ENCODE measurements around the gene ZNF516. TPM values are rescaled to one million over a fixed set of nuclear protein-coding genes. Genes with fewer than 3 reads are reported as not detected.

The ZNF516 gene
- total RNA-seq, 1 experiment from 2014 or later = 22.6 TPM

DNA sequence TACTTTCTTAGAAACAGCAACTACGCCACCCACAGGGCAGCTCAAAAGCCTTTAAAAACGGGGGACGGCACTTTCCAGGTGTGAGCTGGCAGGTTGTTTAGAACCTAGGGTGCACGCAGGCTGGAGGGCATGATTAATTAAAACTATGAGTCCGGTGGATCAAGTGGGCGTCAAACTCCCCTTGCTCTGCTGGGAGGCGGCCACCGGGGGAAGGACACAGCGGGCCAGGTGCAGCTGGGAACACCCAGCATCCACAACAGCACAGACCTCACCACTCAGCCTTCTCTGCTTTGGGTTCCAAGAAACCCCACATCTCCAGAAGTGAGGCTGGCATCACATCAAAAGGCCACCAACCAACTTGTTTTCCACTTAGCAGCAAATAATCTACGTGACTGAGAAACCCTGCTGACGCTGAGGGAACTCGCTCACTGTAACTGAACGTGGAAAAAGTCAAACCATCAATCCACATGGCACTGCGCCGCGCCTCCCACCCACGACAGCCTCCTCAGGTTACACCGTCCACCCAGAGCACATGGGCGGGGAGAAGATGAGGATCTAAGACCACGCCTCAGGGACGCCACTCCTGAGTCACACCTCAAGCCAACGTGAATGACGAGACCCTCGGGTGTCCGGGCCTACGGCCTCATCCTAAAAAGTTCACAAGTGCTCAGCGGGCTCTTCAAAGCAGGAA lies 118.2 kb downstream of the ZNF516 start:
- no peaks in the 10 kb centered on the region for H3K27me3 ChIP-seq (ENCODE audit: insufficient read depth, low read length)
- H3K9me3 ChIP-seq (ENCODE audit: control insufficient read depth, low read depth, low read length) = no peaks in the 10 kb centered on the region
- no peak overlapping the region for H3K4me2 ChIP-seq (ENCODE audit: insufficient read depth, insufficient read length, low read length)
- WGBS (ENCODE audit: extremely low coverage, insufficient read length, low lambda C conversion rate) = no CpG with 5 or more reads among the region's 27 CpGs
- Mint-ChIP-seq H3K27me3 (ENCODE audit: low read depth) (no peaks in the 10 kb centered on the region), H3K9me3 (no peaks in the 10 kb centered on the region), H3K4me3 (no peak overlapping the region), H3K27ac (no peak overlapping the region; a peak in 1 of 7 replicates), H3K4me1 (peaks cover 27 to 31% of the 10 kb centered on the region in 2 experiments), H3K36me3 (ENCODE audit: insufficient read depth in 1 of 3, low read depth in 3 of 3) (peaks cover 11 to 16% (median 14%) of the 10 kb centered on the region in 3 experiments; a peak in 6 of 7 replicates)
- H2AFZ ChIP-seq (ENCODE audit: low read length) = no peak overlapping the region
- no peak overlapping the region for H2BK120ac ChIP-seq (ENCODE audit: low read depth, low read length, poor library complexity, severe bottlenecking)
- H3T11ph ChIP-seq (ENCODE audit: low read length) = no peak overlapping the region
- no peak overlapping the region; the same call in 1 of the 2 replicates for H3K14ac ChIP-seq (ENCODE audit: insufficient read depth, low read length)
- H3K23ac ChIP-seq (ENCODE audit: insufficient read length, low read depth, low read length) = no peak overlapping the region
- H3K4me1 ChIP-seq (ENCODE audit: insufficient read depth, low read length) = no peaks in the 10 kb centered on the region; the same call in 1 of the 2 replicates
- DNase-seq = no peak
- H2BK12ac ChIP-seq (ENCODE audit: insufficient read length, low read depth, low read length) = no peak overlapping the region
- no peaks in the 10 kb centered on the region for H3K23me2 ChIP-seq (ENCODE audit: insufficient read length, low read depth, low read length, poor library complexity, severe bottlenecking)
- no peak overlapping the region for H2BK20ac ChIP-seq (ENCODE audit: low read depth, low read length, poor library complexity, severe bottlenecking)
- TF ChIP-seq, protein P1, sequence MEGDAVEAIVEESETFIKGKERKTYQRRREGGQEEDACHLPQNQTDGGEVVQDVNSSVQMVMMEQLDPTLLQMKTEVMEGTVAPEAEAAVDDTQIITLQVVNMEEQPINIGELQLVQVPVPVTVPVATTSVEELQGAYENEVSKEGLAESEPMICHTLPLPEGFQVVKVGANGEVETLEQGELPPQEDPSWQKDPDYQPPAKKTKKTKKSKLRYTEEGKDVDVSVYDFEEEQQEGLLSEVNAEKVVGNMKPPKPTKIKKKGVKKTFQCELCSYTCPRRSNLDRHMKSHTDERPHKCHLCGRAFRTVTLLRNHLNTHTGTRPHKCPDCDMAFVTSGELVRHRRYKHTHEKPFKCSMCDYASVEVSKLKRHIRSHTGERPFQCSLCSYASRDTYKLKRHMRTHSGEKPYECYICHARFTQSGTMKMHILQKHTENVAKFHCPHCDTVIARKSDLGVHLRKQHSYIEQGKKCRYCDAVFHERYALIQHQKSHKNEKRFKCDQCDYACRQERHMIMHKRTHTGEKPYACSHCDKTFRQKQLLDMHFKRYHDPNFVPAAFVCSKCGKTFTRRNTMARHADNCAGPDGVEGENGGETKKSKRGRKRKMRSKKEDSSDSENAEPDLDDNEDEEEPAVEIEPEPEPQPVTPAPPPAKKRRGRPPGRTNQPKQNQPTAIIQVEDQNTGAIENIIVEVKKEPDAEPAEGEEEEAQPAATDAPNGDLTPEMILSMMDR (conservative IDR thresholded peaks at IDR 0.05) = no peak; the same call in 2 of the 3 replicates
- H3K27ac ChIP-seq (ENCODE audit: insufficient read length, low read depth, low read length) = no peak overlapping the region
- no peak overlapping the region for H3K56ac ChIP-seq (ENCODE audit: insufficient read length, low read depth, low read length)
- no peak overlapping the region for H3K9ac ChIP-seq (ENCODE audit: extremely low read depth, insufficient read length, low read length)
- no peak overlapping the region for H2BK15ac ChIP-seq (ENCODE audit: low read depth, low read length)
- no peaks in the 10 kb centered on the region for H4K20me1 ChIP-seq (ENCODE audit: control insufficient read depth, insufficient read depth, insufficient read length)
- H3K79me1 ChIP-seq (ENCODE audit: insufficient read depth, low read depth, low read length, poor library complexity, severe bottlenecking) = no peaks in the 10 kb centered on the region
- H3K79me2 ChIP-seq (ENCODE audit: insufficient read depth, low read length) = no peaks in the 10 kb centered on the region
- H3K4ac ChIP-seq (ENCODE audit: low read depth, low read length) = no peak overlapping the region
- no peak overlapping the region for H4K8ac ChIP-seq (replicated peaks; ENCODE audit: insufficient read length, low read depth, low read length)
- H2BK5ac ChIP-seq (ENCODE audit: insufficient read length, low read length) = no peak overlapping the region
- H2AK5ac ChIP-seq (ENCODE audit: insufficient read length, low read length) = no peak overlapping the region
- no peak overlapping the region for H4K91ac ChIP-seq (ENCODE audit: insufficient read length, low read depth, low read length)
- no peak overlapping the region for H3K18ac ChIP-seq (ENCODE audit: insufficient read length, low read depth, low read length)
- no peak overlapping the region for H4K5ac ChIP-seq (ENCODE audit: insufficient read length, low read depth, low read length)

Measured in H9 (cell line).